GM18870 (cell line): ENCODE measurements around the gene PHLDB2.

Source experiments
- ATAC-seq: cut with Tn5 transposase; IDR thresholded peaks from one replicate; pipeline ENCODE4 v1.9.1; 2021; ENCODE audit warnings: moderate library complexity; ENCODE audit not compliant: unreplicated experiment

Gene PHLDB2

DNA sequence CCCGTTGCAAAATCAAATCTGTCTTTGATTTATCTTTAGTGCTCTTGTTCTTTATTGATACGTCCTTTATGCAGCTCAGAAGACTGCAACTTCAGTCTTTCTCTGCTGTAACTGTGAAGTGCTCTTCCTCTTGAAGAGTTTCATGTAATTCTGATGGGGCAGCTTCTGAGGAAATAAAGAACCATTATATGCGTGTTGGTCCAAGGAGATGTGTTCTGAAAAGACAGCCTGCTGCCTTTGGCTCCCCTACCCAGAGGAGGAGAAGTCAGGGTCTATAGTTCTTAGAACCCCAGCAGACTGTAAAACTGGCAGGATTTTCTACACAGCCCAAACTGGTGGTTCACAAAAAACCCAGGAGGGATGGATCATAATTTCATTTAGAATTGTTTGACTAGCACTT, 97.4 kb downstream of the PHLDB2 start:
- ATAC-seq: no peak

DNA sequence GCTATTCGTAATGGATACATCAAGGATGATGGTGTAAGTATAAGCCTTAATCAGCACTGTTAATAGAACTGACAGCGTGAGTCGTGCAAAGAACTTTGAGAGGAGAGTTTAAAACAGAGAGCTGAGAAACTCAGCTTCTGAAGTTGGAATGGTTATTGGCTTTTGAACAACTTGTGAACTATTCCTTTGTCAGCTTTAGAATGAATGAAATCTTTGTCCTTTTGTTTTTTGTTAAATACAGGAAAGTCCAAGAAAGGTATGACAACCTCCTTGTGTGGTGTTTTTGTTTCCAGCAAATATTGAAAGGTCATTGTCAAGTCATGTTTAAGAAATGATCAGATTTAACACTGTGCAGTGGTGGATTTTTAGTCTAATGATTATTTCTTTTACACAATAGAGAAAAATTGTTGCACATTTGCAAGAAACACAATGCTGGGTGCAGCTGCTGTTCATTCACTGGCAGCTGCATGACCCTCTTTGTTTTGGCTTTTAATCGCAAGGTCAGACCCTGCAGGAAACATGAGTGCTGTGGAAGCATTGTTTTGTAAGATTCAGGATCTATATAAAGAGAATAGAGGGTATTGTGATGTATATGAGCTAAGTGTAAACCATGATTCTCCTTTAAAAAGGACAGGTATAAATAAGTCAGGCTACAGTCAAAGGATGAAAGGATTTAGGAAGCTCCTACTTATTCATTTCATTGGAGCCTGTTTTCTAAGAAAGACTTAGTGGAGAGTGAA, 98.1 kb downstream of the PHLDB2 start:
- ATAC-seq: no peak

DNA sequence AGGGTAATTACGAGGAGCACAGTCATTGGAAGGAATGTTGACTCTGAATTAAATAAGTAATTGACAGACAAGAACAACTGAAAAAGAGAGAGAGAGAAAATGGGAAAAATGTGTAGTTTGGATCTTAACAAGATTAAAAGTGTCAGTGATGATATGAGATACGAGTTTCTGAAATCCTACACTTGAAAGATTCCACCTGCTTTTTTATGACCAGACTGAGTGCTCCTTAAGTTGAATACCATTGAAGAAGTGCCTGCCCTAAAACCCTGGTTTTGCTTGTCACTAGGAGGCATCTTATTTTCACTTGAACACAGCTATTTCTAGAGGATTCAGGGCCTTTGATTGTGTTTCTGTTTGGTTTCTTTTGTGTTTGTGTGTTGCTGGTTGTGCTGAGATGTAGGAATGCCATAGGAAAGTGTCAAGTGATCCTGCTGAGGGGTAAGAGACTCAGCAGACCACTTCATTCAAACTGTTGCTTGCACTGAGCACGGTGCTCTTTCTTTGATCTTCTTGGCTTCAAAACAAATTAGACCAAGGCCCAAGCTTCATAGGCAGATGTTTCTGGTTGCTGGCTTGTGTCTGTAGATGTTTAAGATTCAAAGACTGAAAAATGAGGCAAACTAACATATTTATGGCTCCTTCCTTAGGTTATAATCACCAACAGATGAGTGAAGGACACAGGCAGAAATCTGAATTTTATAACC, 102.5 kb downstream of the PHLDB2 start:
- ATAC-seq: no peak

DNA sequence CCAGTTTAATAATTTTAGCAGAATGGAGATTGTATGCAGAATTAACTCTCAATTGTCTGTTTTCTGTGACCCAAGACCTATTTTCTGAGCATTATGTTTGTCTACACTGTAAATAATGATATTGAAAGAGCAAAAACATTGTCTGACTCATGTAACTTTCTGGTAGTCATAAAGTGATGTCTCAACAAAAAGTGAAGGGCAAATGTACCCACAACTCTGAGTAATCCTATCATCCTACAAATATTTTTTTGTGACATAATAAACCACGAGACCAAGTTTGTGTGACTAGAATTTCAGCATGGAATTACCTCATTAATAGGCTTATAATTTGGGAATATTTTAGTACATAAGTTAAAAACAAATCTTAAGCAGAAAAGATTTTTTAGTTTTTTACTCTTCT, 104.4 kb downstream of the PHLDB2 start:
- no peak for ATAC-seq

DNA sequence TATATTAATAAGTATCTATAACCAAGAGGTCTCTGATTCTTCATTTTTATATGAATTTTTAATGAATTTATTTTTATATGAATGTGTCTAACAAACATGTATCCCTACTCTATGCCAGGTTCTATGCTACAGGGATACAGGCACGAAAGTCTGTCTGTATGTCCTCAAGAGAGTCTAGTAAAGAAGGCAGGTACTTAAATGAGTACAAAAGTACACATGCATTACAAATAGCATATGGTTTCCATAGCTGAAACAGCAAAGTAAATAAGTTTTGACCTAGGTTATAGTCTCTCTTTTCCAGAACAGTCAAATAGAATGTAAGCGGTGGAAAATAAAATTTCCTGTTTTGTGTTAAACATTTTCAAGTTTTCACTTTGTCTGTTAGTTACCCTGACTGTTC, 106.4 kb downstream of the PHLDB2 start:
- no peak for ATAC-seq

DNA sequence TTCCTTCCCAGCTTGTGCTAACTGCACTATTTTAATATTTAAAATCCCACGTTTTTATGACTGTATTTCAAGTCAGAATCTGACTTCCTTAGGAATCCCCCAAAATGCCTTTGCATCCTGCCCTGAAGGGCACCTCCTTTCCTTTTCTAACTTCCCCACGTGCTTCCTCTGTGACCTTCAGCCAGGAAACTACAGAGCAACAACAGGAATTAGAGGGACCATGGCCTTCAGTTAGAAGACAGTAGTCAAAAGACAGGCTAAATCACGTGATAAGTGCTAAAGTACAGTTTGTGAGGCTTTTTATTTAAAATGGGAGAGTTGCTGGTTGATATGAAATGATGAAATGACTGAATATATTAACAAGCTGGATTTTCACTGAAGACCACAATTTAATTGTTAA, 108.0 kb downstream of the PHLDB2 start:
- no peak for ATAC-seq

DNA sequence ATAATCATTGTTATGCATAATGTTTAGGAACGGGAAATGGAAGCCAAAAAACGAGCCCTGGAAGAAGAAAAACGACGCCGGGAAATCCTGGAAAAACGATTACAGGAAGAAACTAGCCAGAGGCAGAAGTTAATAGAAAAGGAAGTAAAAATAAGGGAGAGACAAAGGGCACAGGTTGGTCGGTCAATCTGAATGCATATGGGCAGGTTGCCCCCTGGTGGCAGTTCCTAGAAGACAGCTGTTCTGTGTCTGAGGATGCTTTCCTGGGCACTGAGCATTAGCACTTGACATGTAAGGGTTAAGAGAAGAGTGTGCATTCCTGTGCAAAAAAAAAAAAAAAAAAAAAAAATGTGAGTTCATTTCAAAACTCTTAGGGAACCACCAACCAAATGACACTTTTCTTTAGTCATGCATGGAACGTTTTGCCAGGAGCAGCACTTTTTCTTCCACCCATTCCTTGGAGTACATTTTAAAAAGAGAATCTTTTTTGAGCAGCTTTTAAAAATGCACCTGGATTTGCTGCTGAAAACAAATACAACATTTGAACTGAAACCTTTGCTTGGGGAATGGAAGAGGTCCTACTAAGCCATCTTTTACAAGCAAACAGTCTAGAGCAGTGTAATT, 108.7 kb downstream of the PHLDB2 start:
- peak; percentile 92 for ATAC-seq

DNA sequence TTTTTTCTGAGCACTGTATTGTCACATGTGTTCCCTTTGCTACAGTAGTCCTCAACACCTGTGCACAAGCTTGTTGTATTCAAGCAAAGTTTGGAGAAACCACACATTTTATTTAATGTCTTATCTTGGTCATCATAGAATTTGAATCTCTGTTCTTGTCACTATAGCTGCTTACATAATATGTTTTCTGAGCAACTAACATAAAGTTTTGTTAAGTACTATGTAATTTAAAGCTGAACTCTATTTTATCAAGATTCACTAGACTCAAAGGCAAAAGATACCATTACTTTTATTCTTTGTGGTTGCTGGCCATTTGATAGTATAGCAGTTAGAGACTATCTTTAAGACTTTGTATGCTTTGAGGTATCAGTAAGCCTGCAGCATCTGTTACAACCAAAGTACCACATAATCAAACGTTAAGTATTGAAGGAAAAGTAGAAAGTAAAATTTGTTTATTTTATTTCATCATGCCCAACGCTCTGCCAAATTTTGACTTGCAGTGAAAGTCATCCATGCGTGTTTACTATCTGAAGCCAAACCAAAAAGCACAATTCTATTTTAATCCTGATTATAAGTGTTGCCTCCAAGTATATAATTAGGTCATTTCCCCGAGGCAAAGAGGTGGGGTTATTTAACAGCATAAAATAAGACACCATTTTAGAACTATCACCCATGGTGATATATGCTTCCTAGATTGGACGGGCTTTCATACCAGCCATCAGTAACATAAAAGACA, 109.4 kb downstream of the PHLDB2 start:
- no peak for ATAC-seq

DNA sequence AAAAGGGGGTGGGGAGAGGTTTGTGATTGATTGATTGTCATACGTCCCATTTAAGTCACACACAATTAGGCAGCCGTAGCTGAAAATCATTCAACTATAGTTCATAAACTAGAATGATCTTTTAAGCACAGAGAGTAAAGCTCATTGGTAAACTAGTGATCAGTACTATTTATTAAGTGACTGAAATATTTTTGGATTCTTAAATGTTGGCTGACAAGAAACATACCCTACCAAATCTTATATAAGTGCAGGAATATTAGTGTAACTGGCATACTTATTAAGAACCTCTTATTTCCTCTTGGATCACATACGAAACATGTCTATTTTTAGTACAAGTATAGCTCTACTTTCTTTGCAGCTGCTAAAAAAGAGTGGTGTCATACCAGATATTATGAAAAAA, 111.3 kb downstream of the PHLDB2 start:
- ATAC-seq: no peak

DNA sequence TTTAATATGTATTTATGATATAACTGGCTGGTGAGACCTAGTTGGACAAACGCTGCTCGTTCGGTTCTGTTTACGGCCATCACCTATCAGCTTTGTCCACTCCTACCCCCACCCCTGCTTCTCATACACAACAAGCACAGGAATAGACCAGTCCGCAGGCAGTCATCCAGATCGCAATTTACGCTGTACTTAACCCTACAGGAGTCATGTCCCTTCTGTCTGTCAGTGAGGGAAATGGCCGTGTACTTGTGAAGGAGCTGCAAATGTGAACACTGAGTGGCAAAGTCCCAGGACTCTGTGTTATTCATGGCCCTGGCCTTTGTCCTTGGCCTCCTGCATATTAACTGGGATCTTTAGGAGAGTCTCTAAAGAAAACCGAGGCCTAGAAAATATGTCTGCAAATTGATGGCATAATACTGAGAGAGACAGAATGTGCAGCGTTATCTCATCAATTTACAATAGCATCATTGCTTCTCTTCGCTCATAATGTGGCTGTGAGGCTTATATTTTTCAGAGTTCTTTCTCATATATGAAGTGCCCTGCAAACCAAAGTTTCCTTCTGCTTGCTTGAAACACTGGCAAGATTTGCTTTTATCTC, 112.6 kb downstream of the PHLDB2 start:
- no peak for ATAC-seq

DNA sequence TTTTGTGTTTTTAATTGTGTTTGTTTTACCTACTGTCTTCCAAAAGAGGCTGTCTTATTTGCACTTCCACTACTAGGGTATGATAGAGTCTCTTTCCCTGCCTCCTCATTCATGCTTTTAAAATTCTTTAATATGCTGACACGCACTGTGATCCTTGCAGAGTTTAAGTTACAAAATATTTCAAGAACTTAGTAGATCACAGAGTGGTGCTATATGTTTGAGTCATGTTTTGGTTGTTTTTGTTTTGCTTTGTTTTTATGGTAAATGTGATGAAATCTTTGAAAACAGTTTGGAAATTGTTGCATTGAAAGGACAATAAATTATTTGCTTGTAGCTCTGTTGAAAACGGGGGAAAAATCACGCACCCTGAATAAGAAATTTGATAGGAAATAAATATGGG, 113.8 kb downstream of the PHLDB2 start:
- no peak for ATAC-seq

DNA sequence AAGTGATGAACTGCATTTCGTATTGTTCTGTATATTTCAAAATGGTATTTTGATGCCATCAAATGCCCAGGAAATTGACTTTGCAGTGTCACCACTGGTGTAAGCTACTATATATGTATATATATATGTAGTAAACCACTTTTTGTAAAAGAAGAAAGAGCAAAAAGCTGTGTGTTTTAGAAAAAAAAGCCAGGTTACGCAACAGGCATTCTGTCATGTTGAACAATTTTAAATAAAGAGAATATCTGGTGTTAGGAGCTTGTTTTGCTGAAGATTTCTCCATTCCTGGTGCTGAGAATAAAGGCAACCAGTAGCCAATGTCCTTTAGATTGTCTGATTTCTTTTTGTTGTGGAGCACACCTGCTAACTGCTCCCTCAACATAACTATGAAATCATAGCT, 116.1 kb downstream of the PHLDB2 start:
- no peak for ATAC-seq

DNA sequence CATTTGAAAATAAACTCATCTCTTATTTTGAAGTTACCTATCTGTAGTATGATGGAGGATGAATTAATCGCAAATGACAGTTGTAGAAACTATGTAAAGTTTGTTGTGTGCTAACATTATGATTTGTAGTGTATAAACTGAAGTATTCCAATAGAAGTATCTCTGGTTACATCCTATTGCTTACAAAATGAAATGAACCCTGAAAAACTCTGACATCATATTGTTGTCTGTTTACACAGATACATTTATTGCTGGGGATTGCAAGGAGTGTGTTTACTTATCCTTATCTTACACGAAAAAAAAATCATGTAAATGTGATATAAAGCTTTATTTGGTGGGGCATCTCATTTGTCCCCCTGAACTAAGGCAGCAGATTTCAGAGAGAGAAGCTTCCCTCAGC, 117.2 kb downstream of the PHLDB2 start:
- ATAC-seq: no peak

DNA sequence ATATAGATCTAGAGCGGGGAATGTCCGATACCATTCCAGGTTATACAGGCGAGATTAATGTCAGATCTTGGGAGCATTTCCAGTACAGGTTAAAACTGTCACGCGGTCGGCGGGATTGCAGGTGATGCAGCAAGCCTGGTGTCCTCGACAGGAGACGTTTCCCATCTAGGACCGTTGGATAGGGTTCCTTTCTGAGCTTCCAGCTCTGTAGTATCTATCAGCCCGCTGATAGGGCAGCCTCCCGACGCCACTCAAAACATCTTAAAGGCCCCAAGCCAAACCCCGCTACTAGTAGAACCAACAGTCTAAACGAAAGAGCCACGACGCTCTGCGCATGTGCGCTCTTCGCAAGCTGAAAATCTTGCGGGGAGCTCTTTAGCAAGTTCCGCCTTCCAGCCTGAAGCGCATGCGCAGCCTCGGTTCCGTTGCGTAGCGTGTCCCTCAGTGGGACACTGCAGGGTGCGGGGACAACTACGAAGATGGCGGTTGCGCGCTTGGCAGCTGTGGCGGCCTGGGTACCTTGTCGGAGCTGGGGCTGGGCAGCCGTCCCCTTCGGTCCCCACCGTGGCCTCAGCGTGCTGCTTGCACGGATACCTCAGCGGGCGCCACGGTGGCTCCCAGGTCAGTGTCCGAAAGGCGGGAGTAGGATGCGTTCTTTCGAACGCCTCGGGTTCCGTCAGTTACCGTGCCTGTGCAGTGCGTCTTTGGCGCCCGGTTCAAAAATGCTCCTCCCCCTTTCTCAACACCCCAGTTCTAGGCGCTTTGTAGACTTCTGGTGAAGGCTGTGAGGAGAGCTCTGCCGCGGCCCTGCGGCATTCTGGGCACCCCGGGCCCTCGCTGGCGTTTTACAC, 119.7 kb downstream of the PHLDB2 start, which contains the start of gene ABHD10:
ABHD10 (plus strand) TSS at position 444 of the 851 bp plus-strand sequence; CDS start at position 480, 36 bp downstream.
- ATAC-seq: peak; percentile 91

DNA sequence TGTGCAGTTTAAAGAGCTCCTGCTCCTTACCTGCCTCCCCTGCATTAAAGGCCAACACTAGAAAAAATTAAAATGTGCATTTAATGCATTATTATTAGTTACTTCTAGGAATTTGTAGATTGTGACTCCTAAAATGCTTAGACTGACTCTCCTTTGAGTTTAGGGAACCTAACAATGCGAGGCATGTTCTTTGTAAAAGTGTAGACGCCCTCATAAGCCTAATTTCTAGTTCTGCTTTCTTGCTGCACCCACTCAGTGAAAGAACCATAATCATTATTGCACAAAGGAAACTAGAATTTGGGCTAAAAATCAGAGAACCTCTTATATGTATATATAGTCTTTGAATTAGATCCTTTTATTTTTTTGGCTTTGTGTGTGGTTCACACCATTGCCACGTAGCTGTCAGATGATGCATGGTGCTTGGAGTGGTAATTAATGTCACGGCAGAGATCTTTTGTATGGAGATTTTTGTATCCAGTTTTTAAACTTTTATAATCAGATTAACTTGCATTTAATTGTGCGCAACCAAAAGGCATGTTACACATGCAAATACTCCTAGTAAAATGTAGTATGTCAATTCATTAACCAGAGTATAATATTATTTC, 120.5 kb downstream of the PHLDB2 start:
- peak; percentile 32 for ATAC-seq

DNA sequence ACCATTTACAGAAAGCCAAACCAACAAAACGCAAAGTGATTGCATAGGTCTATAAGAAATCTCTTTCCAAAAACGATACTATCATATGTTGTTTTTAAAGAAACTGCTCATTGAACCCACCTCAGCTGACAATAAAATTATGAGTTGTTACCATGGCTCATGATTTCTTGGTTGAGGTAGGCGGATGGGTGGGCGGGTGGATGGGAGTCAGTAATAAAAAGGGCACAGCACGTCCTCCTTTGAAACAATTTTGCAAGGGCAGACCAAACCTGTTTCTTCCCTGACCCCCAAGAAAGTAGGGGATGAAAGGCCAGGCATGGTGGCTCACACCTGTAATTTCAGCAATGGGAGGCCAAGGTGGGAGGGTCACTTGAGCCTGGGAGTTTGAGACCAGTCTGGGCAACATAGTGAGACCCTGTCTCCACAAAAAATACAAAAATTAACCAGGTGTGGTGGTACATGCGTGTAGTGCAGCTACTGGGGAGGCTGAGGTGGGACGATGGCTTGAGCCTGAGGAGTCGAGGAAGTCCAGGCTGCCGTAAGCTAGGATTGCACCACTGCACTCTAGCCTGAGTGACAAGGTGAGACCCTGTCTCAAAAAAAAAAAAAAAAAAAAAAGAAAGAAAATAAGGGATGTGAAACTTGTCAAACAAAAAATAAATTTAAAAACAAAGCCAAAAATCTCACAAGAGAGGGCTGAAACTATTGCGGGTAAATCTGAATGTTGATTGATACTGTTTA, 121.8 kb downstream of the PHLDB2 start:
- ATAC-seq: no peak

DNA sequence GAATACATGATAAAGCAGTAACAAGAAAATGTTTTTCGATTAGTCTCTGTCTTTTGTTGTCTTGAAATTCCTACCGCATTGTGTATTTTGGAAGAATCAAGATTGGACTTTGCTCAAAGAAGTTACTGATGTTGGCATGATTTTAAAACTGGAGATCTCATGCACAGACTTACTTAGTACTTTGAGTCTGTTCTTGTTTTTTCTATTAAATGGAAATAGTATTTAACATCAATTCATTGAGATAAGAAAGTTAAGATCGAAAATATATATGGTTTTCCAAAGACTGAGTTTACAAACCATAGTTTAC, 122.3 kb downstream of the PHLDB2 start:
- ATAC-seq: no peak

DNA sequence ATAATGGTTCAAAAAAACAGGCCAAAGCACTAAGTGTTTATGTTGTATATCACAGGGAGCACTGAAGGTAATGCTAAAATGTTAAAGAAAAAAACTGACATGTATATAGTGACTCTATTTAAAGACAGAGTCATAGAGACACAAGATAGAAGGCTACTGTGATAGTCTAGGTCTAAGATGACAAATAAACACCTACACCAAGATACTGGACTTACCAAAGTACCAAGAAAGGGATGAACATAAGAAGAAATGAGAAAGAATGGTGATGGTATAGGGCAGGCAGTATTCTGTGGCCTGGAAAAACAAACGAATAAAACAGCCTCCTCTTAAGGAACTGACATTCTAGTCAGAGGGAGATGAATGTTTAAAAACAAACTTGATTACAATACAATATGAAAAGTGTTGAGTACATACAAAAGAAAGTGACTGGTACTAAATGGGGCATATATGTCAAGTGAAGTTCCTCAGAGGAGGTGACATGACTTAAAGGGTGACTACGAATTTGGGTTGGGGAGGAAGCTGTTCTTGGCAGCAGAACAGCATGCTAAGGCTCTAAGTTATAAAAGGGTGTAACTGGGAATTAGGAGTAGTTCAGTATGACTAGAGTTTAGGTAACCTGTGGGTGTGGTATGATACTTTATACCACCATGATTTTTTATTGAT, 125.7 kb downstream of the PHLDB2 start:
- no peak for ATAC-seq

DNA sequence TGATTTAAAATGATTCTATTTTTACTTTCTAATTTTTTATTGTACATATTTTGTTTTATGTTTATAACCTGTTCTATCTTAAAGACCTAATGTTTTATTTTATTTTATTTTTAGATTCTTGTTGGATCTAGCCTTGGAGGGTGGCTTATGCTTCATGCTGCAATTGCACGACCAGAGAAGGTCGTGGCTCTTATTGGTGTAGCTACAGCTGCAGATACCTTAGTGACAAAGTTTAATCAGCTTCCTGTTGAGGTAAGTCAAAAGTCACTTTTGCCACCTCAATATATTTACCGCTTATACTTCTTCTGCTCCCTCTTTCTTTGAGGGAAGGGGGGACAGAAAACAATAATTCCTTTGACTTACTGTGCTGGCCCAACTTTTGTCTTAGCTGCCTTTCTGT, 127.7 kb downstream of the PHLDB2 start:
- no peak for ATAC-seq
